Measurements from ENCODE around the gene DLG1. TPM values are rescaled to one million over a fixed set of nuclear protein-coding genes. Genes with fewer than 3 reads are reported as not detected.

Gene DLG1
- total and polyA plus RNA-seq, 12 donors: 20.7 to 97.4 (median 54.0) TPM

DNA sequence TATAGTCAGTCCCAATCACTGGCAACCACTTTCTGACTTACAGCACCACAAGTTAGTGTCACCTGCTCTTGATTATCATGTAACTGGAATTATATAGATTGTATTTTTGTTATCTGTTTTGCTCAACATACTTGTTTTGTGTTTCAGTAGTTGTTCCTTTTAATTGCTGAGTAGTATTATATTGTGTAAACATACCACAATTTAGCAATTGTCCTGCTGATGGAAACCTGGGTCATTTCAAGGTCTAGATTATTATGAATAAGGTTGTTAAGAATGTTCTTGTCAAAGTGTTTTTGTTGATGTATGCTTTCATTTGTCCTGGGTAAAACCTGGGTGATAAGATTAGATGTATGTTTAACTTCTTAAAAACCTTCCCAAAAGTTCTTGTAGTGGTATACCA, 186.7 kb downstream of the DLG1 start:
- H3K4me1 ChIP-seq: no peaks in the 10 kb centered on the region
- H3K36me3 ChIP-seq: peaks cover 0 to 89% (median 11%) of the 10 kb centered on the region in 9 donors
- TF ChIP-seq, protein P1, sequence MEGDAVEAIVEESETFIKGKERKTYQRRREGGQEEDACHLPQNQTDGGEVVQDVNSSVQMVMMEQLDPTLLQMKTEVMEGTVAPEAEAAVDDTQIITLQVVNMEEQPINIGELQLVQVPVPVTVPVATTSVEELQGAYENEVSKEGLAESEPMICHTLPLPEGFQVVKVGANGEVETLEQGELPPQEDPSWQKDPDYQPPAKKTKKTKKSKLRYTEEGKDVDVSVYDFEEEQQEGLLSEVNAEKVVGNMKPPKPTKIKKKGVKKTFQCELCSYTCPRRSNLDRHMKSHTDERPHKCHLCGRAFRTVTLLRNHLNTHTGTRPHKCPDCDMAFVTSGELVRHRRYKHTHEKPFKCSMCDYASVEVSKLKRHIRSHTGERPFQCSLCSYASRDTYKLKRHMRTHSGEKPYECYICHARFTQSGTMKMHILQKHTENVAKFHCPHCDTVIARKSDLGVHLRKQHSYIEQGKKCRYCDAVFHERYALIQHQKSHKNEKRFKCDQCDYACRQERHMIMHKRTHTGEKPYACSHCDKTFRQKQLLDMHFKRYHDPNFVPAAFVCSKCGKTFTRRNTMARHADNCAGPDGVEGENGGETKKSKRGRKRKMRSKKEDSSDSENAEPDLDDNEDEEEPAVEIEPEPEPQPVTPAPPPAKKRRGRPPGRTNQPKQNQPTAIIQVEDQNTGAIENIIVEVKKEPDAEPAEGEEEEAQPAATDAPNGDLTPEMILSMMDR (IDR thresholded peaks at IDR 0.05): no peak
- no peak overlapping the region for H3K4me3 ChIP-seq
- no peak overlapping the region for H3K27ac ChIP-seq
- intact Hi-C loops (cut with DNase I): no loop called here
- H3K27me3 ChIP-seq: no peaks in the 10 kb centered on the region
- ATAC-seq (no peak), DNase-seq (no peak)
- H3K9me3 ChIP-seq: no peaks in the 10 kb centered on the region

DNA sequence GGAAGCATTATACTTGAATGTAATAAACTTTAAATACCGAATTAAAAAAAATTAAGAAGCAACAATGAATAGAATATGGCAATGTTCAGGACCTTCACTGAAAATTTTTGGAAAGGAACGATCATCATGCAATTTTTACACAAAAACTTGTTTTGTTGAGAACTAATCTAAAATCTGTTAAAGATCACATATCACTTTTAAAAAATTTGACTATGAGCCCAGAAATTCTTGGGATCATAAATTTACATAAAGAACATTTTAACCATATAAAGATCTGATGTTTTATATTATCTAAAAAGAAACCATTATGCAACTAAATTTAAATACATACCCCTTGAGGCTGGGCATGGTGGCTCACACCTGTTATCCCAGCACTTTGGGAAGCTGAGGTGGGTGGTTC, 192.6 kb downstream of the DLG1 start:
- TF ChIP-seq, protein P1 (IDR thresholded peaks at IDR 0.05): no peak
- DNase-seq (no peak), ATAC-seq (no peak)
- H3K36me3 ChIP-seq: peaks cover 0 to 79% (median 15%) of the 10 kb centered on the region in 9 donors
- intact Hi-C loops (cut with DNase I): no loop called here
- no peaks in the 10 kb centered on the region for H3K27me3 ChIP-seq
- H3K4me1 ChIP-seq: no peaks in the 10 kb centered on the region
- WGBS, 2 donors: 90 to 93% methylated on average over 2 of the region's 2 CpGs
- no peak overlapping the region for H3K27ac ChIP-seq
- H3K4me3 ChIP-seq: no peak overlapping the region
- H3K9me3 ChIP-seq: no peaks in the 10 kb centered on the region

DNA sequence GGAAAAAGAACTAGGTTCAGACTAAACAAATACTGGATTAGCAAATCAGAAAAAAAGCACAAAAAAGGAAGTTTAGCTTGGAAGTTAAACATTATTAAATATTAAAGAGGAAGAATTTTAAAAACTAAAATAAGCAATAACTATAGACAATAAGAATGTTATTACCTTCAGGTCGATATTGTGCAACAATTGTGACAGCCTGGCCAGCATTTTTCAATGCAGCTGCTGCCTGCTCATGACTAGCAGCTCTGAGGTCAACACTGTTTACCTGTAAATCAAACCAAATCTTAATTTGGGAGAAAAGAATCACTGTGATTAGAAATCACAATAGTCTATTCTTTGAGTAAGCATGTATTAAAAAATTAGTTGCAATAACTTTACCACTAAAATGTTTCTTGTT, 193.7 kb downstream of the DLG1 start:
- intact Hi-C loops (cut with DNase I): no loop called here
- H3K27ac ChIP-seq: no peak overlapping the region
- WGBS, 2 donors: 89 to 100% methylated on average over 1 of the region's 1 CpG
- DNase-seq: no peak
- no peak for ATAC-seq
- no peaks in the 10 kb centered on the region for H3K9me3 ChIP-seq
- H3K4me3 ChIP-seq: no peak overlapping the region
- H3K4me1 ChIP-seq: no peaks in the 10 kb centered on the region
- TF ChIP-seq, protein P1 (IDR thresholded peaks at IDR 0.05): no peak
- peaks cover 0 to 79% (median 10%) of the 10 kb centered on the region in 9 donors for H3K36me3 ChIP-seq
- H3K27me3 ChIP-seq: no peaks in the 10 kb centered on the region

DNA sequence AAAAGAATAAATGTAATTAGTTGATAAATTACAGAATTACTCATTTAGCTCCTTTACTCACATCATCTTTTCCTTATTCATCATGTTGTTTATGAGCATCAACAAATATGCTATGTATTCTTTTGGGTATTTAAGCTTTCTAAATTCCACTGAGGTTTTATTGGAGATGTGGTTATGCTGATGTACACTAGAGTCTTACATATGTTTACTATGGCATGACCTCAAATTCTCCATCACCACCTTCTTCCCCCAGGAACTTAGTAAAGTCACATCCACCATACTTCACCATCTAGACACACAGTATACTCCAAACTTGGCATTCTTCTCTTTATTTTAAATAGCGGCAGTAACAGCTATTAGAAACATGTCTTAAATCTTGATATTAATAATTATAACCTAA, 194.6 kb downstream of the DLG1 start:
- Histone ChIP-seq H3K9me3 (no peaks in the 10 kb centered on the region), H3K27ac (no peak overlapping the region), H3K4me3 (no peak overlapping the region), H3K36me3 (peaks cover 0 to 79% (median 4%) of the 10 kb centered on the region in 9 donors), H3K4me1 (no peaks in the 10 kb centered on the region), H3K27me3 (no peaks in the 10 kb centered on the region)
- DNase-seq (no peak), ATAC-seq (no peak)
- intact Hi-C loops (cut with DNase I): no loop called here
- TF ChIP-seq, protein P1 (IDR thresholded peaks at IDR 0.05): no peak
- 96 to 100% methylated on average over 1 of the region's 1 CpG for WGBS, 2 donors

Data from heart right ventricle (tissue), 16 donors.